Measurements from ENCODE around the gene SUV39H2.
"Not testable (repeated sequence)": the region's sequence is repeated elsewhere in the genome, so short reads cannot be mapped to it uniquely, and the experiment has no call there.

SUV39H2 gene

DNA sequence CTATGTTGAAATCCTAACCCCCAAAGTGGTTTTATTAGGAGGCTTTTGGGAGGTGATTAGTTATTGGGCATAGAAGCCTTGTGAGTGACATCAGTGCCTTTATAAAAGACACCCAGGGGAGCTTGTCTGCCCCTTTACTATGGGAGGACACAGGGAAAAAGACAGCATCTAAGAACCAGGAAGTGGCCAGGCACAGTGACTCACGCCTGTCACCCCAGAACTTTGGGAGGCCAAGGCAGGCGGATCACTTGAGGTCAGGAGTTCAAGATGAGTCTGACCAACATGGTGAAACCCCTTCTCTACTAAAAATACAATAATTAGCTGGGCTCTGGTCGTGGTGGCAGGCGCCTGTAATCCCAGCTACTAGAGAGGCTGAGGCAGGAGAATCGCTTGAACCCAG lies 60.3 kb downstream of the SUV39H2 start:
- DNase-seq (ENCODE audit: low spot score), result peak; percentile 30

DNA sequence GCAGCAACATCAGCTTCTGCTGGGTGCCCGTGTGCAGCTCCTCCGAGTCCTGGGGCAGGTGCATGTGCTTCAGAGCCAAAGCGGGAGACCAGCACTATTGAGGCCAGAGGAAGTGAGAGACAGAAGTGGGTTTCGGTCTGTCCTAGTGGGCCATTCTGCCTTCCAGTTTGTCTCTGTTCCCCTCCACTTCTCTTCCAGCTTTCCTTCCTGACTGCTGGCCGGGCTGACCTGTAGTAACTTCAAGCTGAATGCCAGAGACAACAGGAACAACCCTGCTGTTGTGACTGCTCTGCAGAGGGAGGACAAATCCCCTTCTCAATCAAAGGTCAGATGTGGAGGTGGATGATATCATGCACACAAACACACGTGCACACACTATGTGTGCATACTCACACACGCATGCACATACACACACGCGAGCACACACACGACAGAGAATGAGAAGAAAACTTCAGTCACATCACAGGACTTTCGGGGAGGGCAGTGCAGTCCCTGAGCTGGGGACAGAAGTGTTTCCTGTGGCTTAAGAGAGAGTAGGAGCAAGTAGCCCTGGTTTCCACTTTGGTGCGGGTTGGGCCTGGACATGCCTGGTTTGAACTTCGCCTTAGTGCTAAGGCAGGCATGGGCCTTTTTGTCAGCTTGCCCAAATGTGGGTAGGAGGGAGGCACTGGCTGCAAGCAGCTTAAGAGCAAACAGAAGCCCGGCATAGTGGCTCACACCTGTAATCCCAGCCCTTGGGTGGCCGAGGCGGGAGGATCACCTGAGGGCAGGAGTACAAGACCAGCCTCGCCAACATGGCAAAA lies 63.7 kb downstream of the SUV39H2 start:
- not testable (repeated sequence) for DNase-seq (ENCODE audit: low spot score)

DNA sequence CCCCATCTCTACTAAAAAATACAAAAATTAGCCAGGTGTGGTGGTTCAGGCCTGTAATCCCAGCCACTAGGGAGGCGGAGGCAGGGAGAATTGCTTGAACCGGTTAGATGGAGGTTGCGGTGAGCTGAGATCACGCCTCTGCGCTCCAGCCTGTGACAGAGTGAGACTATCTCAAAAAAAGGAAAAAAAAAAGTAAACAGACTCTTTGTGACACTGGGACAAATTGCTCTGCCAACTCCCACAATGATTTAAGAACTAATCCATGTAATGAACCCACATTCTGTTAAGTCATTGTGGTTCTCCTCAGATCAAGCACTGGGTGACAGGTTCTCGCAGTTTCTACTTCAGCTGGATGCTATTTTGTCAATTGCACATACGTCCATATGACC lies 64.3 kb downstream of the SUV39H2 start:
- not testable (repeated sequence) for DNase-seq (ENCODE audit: low spot score)

DNA sequence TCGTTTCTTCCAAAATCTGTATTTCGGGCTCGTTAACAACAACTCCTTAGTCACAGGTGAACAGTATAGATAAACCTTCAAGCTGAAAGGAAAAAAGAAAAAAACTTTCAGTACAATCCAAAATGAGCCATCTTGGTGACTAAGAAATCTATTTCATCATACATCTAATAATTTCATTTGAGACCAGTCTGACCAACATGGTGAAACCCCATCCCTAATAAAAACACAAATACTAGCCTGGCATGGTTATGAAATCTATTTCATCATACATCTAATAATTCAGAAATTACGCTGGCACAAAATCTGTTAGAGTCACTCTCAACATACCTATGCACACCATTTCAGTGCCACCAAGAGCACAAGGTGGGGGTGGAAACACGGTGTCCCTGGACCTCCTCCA lies 66.4 kb downstream of the SUV39H2 start:
- no peak for DNase-seq (ENCODE audit: low spot score)

DNA sequence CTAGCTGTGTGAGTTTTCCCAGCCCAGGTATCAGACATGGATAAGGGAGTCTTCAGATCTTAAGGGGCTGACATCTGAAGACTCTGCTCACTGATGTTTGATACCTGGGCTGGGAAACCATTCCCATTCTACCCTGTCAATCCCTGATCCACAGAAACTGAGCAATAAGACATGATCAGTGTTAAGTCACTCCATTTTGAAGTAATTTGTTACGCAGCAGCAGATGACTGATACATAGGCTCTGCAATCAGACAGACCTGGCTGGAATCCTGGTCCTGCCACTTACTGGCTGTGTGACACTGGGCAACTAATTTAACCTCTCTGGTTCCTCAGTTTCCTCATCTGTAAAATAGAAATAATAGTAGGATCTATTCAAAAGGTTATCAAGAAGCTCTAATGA lies 68.6 kb downstream of the SUV39H2 start:
- DNase-seq (ENCODE audit: low spot score), result no peak

DNA sequence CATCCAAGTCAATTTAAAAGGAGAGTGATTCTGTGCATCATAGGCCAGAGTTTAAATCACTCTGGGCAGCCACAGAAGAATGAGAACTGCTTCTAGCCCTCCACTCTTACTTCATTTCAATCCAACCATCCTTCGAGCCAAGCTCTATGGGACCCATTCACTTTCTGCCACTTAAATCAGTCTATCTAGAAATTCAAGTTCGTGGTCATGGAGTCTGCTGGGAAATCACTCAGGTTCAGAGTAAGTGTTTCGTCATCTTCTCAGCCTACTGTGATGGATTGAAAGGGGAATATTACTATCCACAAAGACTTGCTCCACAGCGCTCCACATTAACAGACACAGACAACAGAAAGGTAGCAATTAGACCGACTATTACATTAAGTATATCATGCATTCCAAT lies 70.6 kb downstream of the SUV39H2 start:
- DNase-seq (ENCODE audit: low spot score), result no peak

DNA sequence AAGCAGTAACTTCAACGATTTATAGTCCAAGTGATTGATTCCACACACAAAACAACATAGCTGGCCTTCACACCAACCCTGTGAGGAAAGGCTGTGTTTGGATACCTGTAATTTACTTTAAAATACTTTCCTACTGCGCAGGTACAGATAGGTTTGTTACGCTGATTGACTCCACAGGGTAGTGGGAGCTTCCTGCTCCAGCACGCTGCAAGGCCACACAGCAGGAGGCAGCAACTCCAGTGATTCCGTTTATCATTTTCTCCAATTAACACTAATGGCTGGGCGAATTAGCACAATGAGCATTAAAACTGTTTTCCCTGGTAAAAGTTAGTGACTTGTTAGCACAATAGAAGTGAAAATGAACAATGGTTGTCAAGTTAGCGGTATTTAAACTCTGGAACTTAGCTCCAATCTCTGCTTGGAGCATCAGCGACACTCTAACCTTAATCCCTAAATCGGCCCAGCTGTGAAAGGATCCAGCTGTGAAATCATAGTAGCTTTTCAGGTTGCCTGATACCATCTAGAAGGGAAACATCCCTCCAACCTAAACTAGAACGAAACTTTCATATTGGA lies 74.3 kb downstream of the SUV39H2 start:
- DNase-seq (ENCODE audit: low spot score), result no peak

DNA sequence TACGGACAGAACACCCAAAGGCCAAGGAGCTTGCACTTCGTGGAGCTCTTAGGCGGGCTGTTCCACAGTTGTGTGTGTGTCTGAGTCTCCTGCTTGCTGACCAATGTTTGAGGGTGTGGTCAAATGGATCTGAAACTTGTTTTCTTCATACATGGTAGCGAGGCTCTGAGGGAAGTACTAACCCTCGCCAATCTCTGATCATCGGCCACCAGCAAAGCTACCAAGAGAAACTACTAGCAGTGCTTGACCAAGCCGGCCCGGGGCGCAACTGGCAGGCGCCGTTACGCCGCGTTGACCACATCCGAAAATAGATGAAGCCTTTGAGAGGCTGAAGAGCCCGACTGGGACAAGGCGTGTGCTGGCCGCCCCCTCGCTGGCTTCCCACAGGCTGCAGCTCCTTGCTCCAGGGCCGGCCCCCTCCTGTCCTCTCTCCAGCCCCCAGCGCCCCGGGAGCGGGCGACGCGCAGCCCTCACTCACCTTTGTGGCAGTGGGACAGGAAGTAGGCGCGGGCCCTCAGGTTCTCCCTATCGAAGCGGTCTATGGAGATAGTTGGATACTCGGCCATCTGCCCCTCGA lies 74.8 kb downstream of the SUV39H2 start:
- DNase-seq (ENCODE audit: low spot score), result peak; percentile 24
